Activated effector memory CD4-positive, alpha-beta T cell treated with anti-CD3 and anti-CD28 coated beads, Interleukin-2, amount 50 U/mL, for 16 hours (primary cell): ENCODE results near the gene GDF7.
A peak's percentile ranks its signal among the peaks of the same experiment; 100 is the strongest.

Experiments
- DNase-seq: peaks from one replicate; pipeline ENCODE4 v3.0.0-alpha.2; 2020

The GDF7 gene

DNA sequence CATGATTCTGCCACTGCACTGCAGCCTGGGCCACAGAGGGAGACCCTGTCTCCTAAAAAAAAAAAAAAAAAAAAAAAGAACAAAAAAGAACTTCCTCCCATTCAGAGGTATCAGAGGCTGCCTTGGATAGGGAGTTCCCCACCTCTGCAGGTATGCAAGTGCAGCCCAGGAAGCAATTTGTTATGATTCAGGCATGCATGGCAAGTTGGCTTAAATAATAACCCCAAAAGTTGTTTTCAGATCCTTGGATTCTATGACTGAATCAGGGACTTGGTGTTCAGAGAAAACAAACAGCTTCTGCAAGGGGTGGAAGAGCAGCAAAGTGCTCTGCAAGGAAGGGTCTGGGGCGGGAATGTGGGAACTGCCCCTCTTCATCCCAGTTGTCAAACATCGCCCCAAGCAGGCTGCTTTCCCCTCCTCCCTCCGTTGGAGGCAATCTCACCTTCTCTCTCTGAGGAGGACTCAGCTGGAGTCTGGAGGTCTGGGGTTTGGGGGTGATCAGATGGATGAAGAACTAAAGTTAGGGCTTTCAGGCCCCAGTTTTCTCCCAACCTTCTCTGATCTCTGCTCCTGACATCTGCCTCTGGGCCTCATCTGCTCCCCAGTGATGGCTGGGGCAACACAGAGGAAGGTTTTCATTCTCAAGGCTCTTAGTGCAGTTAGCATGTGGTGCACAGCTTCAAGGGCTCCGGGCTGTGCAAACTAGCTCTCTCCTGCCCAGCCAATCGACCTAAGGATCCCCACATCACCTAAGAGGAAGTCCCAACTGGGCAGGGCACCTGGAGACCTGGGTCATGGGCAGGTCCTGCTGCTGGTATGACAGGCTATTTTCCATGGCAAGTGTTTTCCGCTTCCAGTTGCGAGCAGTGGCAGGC is 3.5 kb upstream of the GDF7 start:
- DNase-seq = peak; percentile 59

DNA sequence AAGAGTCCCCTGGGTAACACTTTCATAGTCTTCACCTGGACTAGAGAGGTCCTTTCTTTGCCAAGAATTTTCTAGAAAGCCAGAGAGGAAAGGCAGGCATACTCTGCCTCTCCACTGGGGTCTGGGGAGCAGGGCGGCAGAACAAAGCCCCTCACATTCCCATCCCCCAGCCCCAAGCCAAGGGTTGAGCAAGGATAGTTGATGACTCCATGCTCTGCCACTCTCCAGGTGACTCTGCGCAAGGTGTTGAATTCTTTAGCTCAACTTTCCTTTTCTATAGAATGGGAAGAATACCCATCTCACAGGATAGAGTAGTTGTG is 2.9 kb upstream of the GDF7 start:
- no peak for DNase-seq

DNA sequence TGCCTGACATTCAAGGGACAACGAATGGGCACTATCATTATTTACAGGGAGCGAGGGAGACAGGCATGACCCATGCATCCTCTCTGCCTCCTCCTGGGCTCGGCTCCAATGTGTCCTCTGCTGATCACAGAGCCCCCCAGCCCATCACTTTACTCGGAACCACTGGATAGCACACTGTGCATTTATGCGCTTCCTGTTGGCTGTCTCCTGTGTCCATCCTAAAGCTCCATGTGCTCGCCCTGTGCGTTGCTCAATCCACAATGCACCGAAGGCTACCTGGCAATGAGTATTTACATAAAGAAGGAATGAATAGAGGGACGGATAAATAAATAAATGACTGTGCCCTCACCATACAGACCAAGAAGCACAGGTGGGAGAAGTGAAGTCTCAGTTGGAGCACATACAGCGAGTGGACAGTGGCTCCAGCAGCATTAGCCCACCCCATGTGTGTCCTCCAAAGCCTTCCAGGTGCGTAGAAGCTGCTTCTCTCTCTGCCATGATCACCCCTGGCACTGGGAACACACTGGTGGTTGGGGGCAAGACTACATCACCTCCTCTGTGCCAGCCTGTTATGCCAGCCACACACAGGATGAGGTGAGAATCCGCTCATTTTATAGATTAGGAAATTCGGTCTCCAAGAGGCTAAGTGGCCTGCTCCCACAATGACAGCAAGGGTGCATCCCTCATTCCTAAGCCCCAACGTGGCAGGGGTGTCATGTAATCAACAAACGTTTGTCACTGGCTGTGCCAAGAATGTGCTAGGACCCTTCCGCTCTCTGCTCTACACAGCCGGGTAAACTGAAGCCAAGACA is 2.3 kb upstream of the GDF7 start:
- peak; percentile 46 for DNase-seq

DNA sequence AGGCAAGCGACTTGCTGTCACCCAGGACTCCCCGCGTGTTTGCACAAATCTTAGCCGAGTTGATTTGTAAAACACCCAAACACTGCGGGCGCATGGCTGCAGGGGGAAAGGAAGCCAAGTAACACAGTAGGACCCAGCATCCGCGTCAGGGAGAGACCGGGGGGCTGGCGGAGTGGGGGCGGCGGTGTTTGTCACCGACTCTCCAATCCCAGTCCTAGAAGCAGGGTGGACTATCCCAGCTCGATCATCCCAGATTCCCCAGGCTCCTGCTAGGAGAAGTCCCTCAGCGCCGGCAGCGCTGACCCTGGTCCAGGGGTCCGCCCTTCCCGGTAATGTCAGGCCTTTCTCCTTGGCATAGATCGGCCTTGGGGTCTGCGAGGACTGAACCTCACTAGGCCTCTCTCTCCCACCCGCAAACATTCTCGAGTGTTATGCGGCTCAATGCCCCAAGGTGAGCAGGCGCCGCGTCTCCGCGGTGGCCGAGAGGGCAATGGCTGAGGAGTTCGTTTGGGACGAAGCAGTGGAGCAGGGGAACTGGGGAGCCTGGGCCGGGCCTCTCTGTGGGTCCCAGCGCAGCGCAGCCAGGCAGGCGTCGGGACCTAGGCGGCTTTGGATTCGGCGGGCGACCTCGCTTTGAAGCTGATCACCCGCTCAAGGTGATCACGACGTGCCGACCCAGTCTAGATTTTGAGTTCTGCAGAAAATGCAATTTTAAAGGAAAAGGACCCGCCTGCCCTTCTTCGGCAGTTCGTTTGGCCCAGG is 1.5 kb upstream of the GDF7 start:
- peak; percentile 63 for DNase-seq

DNA sequence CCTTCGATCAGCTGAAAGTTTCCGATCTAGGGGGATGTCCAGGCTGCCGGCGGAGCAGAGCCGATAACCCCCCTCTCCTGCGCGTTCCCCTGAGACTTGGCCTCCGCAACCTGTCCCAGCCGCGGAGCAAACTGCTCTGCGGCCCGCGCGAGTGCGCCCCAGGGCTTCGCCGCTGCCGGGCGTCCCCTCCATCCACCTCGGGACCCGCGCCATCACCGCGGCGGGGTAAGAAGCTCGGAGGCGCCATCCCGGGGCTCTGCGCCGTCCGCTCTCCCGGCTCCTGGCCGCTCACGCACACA is 990 bp upstream of the GDF7 start:
- no peak for DNase-seq

DNA sequence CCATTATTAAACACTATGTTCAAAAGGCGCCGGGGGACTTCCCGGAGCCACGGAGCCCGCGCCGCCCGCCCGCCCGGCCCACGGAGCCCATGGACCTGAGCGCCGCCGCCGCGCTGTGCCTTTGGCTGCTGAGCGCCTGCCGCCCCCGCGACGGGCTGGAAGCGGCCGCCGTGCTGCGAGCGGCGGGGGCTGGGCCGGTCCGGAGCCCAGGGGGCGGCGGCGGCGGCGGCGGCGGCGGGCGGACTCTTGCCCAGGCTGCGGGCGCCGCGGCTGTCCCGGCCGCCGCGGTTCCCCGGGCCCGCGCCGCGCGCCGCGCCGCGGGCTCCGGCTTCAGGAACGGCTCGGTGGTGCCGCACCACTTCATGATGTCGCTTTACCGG is 197 bp downstream of the GDF7 start:
- no peak for DNase-seq

DNA sequence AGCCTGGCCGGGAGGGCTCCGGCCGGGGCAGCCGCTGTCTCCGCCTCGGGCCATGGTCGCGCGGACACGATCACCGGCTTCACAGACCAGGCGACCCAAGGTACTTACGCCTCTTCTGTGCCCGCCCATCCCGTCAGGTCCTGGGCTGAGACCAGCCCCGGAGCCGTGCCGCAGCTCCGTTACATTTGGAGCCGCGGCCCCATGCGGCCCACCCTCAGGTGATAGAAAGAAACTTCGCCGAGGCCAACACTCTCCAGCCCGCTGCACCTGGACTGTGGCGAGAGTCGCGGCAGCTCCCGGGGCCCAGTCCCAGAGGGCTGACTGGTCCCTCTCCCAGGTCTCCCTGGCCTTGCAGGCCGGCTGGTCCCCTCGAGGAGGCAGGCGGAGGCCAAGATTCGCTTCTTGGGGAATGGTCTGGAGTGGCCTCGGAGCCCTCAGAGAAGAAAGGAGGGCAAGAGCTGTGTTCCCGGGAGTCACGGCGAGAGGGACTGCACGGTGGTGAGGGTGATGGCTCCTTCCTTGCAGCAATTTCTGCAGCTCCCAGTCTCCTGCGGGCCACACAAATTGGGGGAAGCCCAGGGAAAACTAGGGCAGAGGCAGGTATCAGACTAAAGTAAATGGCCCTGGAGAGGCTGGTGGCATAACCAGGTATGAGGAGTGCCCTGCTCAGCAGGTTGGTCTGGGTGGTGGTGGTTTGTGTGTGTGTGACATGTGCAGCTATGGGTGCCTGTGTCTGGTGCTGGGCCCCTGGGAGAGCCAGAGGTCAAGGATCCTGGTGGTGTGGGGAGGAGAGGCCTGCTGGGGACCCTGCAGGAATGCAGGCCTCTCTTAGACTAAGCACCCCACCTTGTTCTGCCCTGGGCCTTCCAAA is 822 bp downstream of the GDF7 start:
- DNase-seq = peak; percentile 60

DNA sequence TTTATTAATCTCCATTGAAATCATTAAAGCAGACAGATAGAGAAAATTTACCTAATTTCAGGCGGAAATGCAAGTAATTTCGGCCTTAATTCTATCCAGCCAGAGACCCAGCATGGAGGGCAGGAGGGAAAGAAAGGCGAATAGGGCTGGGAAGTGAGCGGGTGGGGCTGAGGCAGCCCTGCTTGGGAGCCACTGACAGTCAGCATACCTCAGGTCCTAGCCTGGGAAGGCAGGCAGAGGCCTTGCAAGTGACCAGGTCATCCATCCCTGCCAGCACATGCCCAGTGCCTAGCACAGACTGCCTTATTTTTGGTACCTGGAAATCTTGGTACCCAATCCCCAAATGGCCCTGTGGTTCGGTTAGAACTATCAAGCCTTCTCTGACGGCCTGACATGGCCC is 1.5 kb downstream of the GDF7 start:
- DNase-seq = no peak

DNA sequence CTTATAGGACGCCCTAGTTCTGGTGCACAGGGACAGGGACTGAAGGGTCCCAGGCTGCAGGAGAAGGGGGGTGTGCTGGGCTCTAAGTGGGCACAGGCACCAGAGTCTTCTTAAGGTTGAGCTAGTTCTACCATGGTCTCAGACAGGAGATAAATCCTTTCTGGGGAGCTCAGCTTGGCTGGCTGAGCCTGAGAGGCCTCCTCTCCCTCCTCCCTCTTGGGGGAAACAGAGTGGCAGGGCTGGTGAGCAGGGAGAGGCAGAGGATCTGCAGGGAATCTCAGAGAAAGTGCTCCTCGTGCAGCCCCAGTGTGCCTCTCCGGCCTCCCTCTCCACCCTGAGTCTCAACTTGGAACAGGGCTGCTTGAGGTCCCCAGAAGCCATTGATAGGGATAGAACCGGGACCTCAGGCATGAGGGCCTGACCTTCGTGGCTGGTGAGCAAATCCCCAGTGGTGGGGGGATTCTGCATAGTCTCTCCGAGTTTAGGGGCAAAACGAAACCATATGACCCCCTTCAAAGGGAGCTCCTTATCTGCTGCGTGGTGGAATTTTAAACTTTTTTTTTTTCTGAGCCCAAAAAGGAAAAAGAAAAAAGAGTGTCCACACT is 2.0 kb downstream of the GDF7 start:
- no peak for DNase-seq

DNA sequence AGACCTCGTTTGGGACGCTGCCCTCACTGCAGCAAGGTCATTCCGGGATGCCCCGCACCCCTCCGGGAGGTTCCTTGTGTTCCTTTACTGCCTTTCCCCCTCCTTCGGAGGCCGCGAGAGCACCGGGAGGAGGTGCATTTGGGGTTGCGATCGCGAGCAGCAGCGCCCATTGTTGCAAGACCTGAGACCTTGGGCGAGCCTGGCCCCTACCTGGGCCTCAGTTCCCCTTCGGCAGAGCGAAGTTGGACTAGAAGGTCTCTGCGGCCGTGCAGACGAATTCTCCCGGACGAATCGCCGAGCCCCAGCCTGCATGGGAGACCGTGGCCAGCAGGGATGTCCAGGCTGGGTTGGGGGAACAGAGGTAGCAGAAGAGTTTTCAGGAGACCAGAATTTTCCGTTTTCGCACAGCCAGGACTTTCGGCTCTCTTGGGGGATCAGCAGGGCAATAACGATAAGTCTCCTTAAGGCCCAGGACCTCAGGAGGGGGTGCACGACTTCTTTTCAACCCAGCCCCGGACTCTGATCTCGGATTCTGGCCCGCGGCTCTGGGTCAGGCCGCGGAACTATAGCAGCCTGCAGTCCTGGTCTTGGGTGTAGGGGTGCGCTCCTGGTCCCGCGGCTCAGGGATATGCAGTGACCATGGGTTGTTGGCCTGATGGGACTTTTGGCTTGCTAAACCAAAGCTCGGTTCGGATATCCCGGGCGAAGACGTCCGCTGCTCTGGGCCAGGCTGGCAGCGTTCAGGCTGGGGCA is 2.8 kb downstream of the GDF7 start:
- DNase-seq = no peak

DNA sequence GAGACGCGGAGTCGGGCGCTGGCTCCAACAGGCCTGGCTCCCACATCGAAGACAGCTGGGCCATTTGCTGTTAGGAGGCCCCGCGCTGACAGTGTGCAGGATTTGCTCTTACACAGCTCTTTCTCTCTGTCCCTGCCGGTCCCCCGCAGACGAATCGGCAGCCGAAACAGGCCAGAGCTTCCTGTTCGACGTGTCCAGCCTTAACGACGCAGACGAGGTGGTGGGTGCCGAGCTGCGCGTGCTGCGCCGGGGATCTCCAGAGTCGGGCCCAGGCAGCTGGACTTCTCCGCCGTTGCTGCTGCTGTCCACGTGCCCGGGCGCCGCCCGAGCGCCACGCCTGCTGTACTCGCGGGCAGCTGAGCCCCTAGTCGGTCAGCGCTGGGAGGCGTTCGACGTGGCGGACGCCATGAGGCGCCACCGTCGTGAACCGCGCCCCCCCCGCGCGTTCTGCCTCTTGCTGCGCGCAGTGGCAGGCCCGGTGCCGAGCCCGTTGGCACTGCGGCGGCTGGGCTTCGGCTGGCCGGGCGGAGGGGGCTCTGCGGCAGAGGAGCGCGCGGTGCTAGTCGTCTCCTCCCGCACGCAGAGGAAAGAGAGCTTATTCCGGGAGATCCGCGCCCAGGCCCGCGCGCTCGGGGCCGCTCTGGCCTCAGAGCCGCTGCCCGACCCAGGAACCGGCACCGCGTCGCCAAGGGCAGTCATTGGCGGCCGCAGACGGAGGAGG is 3.5 kb downstream of the GDF7 start:
- DNase-seq = no peak

DNA sequence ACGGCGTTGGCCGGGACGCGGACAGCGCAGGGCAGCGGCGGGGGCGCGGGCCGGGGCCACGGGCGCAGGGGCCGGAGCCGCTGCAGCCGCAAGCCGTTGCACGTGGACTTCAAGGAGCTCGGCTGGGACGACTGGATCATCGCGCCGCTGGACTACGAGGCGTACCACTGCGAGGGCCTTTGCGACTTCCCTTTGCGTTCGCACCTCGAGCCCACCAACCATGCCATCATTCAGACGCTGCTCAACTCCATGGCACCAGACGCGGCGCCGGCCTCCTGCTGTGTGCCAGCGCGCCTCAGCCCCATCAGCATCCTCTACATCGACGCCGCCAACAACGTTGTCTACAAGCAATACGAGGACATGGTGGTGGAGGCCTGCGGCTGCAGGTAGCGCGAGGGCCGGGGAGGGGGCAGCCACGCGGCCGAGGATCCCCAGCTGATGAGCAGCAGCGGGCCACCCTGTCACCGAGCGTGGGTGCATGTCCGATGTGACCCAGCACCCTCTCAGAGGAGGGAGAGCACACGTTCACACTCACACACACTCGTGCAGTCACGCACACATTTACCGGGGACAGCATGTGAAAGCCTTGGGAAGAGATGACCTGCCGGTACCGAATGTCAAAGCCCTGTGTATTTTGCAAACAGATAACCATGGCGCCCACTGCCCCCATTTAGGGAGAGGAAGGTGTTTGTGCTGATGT is 4.2 kb downstream of the GDF7 start:
- DNase-seq = no peak

DNA sequence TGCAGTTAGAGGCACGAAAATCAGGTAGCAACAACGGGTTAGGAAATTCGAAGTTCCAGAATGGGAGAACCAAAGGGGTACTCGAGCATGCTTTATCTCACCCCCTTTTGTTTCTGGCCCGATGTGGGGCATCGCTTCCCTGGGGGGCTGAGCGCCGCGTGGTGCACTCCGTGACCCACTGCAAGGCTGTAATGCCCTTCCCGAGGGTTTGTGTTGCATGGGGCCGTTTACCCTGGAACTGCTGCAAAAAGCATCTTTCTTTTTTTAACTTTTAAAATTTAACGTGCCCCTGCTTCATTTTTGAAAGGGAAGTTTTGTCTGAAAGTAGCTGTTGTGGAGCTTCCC is 4.8 kb downstream of the GDF7 start:
- DNase-seq = no peak

DNA sequence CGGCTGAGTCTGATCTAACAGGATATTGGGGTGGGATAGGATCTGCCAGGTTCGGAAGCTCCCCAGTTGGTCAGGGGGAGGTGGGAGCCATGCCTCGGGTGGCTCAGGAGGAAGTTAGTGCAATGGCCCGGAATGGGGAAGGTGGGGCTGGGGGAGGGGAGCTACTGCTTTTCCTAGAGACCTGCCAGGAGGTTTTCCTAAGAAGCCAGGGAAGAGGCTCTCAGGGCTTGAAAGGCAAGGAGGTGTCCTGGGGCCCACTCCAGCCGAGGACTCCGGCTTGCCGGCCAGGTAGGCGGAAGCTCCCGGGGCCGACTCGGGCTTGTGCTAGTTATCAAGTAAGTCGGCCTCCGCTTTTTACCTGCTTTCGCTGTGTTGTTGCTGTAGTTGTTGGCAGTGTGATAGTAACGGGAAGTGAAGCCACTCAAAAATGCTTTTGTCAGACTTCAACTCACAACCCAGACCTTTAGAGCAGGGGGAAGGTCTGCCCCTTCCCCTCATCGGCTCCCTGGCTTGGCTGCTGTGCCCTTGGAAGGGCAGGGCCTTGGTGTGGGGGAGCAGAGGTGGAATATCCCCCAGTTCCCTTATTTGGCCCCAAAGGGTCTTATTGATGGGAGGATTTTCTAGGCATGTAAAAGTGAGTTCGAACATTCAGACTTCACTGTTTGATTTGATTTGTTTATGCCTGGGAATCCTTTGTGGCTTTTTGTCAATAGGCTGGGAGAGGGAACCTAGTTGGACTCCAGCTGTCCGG is 5.4 kb downstream of the GDF7 start:
- no peak for DNase-seq

DNA sequence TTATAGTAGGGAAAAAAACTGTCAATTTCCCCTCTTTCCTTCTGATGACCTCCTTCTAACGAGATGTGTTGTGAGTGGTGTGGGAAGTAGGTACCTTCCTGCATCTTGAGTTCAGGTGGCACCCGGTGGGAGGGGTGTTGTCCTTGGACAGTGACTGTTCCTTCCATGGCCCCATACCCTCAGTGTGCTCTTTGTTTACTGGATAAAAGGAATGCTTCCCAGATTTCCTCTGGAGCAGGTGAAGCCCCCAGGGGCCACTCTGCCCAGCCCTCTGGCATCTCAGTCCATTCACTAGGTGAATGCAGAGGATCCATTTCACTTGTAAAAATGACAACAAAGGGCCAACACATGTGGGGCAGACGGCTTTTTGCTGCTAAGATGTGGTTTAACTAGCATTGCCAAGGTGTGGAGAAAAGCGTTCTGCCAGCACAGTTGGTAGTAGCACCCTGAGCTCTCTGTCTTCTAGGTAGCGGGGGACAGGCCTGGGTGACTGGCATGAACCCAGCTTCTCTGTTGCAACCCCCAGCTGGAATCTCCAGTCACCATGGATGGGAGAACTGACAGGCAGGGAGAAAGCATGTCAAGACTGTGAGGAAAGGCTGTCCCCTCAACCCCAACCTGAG is 6.9 kb downstream of the GDF7 start:
- DNase-seq = no peak

DNA sequence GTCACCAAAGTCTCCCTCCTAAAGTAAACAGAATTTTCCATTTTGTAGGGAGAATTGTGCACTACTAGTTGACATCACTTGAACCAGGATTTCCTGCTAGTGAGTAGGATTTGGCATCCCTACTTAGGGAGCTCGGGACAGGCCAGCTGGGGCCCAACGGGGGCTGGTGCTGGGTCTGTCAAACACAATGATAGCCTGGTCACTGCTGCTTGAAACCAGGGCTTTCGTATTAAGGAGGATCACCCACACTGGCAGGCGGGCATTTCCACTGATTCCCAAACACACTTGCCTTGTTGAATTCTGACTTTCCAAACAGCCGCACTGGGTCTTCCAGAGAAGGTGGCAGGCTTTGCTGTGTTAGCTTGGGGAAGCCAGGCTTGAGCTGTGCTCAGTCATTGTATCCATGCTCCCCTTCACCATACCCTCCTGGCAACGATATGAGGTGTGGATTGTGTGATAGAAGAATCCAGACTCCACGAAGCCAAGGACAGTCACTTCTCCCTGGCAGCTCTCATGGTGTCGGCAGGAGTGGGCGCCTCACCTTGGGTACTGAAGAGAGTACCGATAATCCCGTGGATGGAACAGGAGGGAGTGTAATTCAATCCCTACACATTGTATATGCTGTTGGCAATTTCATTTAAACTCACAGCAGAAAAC is 7.5 kb downstream of the GDF7 start:
- no peak for DNase-seq

DNA sequence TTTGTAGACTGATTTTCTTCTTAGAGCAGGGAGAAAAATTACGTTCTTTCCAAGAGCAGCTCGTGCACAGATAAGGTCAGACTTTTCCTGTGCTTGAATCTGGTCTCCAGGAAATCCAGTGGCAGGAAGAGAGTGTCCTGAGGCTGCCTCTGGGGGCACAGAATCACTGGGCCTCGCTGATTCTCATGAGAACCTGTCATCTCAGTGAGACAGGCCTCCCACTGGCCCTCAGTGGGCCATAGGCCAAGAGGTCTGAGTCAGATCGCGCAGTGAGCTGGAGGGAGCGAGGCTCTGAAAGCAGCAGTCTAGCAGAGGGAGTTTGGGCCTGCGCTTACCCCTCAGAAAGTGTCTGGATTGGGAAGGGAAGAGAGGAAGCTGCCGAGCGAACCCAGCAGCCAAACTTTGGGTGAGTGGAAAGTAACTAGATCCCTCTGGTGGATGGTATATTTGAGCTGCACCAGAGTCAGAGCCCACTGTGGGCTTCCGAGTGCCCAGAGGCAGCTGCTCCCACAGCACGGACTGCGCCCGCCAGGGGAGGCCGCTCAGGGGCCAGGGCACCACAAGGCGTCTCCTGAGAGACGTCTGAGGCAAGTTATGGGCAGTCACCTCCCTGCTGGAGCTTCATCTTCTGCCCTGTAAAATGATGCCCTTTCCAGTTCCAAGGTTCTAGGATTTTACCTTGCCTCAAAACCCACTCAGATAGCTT is 8.2 kb downstream of the GDF7 start:
- no peak for DNase-seq
